H1 (cell line): ENCODE measurements around the gene FAM168B. TPM values are rescaled to one million over a fixed set of nuclear protein-coding genes. Genes with fewer than 3 reads are reported as not detected.

Source experiments
- FOSL1 ChIP-seq: IDR thresholded peaks from 2 replicates; pipeline ENCODE4 v1.6.1; 2011; ENCODE audit warnings: mild to moderate bottlenecking, low read depth, low read length, moderate library complexity; ENCODE audit not compliant: insufficient read depth
- JUN ChIP-seq: IDR thresholded peaks from 2 replicates; pipeline ENCODE4 v1.6.1; 2011; ENCODE audit warnings: low read depth, mild to moderate bottlenecking, improper control_type of control experiment, low read length
- SP4 ChIP-seq: IDR thresholded peaks from 2 replicates; pipeline ENCODE4 v1.6.1; 2012; ENCODE audit warnings: low read length, inconsistent platforms
- YY1 ChIP-seq: IDR thresholded peaks from 2 replicates; pipeline ENCODE4 v1.6.1; 2011; ENCODE audit warnings: low read depth, mild to moderate bottlenecking, low read length
- polyA plus RNA-seq, 7 experiments: library from polyadenylated mRNA; depleted of rRNA in 3 of 7; stranded (reverse) in 5 of 7; unstranded in 2 of 7; fragments of >200 nt in 5 of 7; fragments of 200-250 nt in 2 of 7; gene quantifications; 1 replicate in 5 of 7; 2 replicates in 1 of 7; 4 replicates in 1 of 7; pipeline versions ENCODE4 v1.2.1 to v1.2.3, GENCODE V29; 2011 to 2013; ENCODE audit warnings: missing spikeins in 2 of 7, mixed read lengths in 2 of 7
- total RNA-seq: library from RNA; stranded (reverse); fragmentation: NEBNext Ultra II Directional; extraction: Animal tissue kit (Norgen Biotek cat#: 25700); gene quantifications from 2 replicates; pipeline ENCODE4 v1.2.1, GENCODE V29; 2021

FAM168B gene
- total and polyA plus RNA-seq, 2 of the 8 experiments (the other 6 are each of a cell fraction or from before 2014, with no cell fraction given), result 61.9 to 123 TPM

DNA sequence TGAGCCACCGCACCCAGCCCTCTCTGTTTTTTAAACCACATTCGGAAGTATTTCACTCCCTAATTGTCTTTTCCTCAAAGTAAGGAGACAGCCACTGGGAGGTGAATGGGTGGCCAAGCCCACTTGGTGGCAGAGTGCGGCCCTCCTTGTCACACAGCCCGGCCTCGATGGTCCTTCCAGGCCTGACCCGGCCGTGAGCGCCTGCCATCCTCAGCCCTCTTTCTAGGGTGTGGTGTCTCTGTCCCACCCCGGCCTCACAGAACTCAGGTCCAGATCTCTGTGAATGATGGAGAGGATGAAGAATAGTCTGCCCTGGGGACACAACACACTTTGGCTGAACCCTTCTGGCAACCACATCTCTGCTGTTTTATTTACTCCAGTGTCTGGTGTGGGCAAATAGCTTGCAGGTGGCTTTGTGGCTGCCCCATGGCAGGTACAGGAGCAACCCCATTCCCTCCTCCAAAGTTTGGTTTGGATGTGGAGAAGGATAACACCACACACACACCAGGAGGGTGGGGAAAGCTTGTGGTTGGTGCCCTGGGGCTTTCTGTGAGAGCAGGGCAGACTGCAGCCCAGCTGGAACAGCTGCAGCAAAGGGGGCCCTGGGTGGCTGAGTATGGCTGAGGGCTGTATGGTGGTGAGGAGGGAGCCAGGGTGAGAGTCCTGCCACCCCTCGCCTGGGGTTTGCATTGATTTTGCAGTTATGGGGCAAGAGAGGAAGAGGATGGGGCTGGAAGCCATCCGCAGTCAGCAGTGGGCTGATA lies 88.6 kb downstream of the FAM168B start (continued):
- TF ChIP-seq JUN, result no peak
- no peak for TF ChIP-seq FOSL1
- TF ChIP-seq SP4, result no peak
- no peak for TF ChIP-seq YY1
